GM12864 (cell line): Measurements from ENCODE around the gene SLX1A.

Experiments
- DNase-seq: peaks from one replicate; pipeline ENCODE4 v3.0.0-alpha.2; 2011; ENCODE audit warnings: low read depth
- H3K4me3 ChIP-seq: 2 replicates; pipeline ENCODE4 v1.5.1; 2011; ENCODE audit warnings: mild to moderate bottlenecking, low read depth, low read length, control low read depth
- TF ChIP-seq, protein P1 (sequence below): IDR thresholded peaks from 2 replicates; pipeline ENCODE4 v1.5.1; 2011; ENCODE audit warnings: low read depth, mild to moderate bottlenecking, moderate library complexity, low read length, control low read depth, inconsistent platforms; ENCODE audit errors: missing control alignments

SLX1A gene

DNA sequence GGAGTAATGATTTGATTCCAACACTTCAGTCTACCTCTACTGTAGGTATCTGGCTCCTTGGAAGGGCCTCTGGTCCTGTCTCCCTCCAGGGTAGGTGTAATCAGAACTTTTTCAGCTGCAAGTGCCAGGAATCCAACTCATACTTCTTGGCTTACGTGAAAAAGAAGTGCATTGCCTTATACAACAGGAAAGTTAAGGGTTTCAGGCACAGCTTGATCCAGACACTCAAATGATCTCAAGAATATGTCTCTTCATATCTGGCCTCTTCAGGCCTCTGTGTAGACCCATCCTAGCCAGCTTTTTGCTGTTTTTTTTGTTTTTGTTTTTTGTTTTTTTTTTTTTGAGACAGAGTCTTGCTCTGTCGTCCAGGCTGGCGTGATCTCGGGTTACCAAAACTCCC is 14.5 kb upstream of the SLX1A start:
- DNase-seq, result no peak
- H3K4me3 ChIP-seq, result no peak overlapping the region
- TF ChIP-seq, protein P1, sequence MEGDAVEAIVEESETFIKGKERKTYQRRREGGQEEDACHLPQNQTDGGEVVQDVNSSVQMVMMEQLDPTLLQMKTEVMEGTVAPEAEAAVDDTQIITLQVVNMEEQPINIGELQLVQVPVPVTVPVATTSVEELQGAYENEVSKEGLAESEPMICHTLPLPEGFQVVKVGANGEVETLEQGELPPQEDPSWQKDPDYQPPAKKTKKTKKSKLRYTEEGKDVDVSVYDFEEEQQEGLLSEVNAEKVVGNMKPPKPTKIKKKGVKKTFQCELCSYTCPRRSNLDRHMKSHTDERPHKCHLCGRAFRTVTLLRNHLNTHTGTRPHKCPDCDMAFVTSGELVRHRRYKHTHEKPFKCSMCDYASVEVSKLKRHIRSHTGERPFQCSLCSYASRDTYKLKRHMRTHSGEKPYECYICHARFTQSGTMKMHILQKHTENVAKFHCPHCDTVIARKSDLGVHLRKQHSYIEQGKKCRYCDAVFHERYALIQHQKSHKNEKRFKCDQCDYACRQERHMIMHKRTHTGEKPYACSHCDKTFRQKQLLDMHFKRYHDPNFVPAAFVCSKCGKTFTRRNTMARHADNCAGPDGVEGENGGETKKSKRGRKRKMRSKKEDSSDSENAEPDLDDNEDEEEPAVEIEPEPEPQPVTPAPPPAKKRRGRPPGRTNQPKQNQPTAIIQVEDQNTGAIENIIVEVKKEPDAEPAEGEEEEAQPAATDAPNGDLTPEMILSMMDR, result no peak

DNA sequence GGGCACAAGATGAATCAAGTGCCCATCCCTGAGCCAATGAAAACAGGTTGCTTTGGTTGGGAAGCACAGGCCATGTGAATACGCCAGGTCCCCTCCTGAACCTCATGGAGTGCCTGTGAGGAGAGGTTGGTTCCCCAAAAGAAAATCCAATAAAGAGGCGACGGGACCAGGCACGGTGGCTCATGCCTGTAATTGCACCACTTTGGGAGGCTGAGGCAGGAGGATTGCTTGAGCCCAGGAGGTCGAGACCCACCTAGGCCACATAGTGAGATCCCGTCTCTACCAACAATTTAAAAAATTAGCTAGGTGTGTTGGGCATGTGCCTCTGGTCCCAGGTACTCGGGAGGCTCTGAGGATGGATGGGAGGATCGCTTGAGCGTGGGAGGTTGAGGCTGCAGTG is 13.7 kb upstream of the SLX1A start:
- no peak for DNase-seq
- no peak overlapping the region for H3K4me3 ChIP-seq
- TF ChIP-seq, protein P1, result no peak

DNA sequence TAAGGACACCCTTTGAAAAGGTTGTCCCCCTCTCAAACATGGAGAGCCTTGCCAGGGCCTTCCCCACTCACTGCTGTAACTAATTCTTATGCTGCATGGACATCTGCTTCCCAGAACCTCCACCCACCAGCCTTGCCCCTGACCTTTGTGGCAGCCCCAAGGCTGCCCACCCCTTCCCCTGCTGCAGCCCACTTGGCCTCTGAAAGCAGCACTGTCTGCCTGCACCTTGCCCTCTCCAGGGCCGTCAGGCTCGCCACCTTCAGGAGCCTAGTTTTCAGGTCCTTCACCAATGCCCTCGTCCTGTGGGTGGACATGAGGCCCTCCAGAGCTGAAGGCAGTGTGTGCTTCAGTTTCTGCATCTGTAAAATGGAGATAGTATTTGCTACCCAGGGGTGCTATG is 12.9 kb upstream of the SLX1A start:
- TF ChIP-seq, protein P1, result no peak
- DNase-seq, result no peak
- no peak overlapping the region for H3K4me3 ChIP-seq

DNA sequence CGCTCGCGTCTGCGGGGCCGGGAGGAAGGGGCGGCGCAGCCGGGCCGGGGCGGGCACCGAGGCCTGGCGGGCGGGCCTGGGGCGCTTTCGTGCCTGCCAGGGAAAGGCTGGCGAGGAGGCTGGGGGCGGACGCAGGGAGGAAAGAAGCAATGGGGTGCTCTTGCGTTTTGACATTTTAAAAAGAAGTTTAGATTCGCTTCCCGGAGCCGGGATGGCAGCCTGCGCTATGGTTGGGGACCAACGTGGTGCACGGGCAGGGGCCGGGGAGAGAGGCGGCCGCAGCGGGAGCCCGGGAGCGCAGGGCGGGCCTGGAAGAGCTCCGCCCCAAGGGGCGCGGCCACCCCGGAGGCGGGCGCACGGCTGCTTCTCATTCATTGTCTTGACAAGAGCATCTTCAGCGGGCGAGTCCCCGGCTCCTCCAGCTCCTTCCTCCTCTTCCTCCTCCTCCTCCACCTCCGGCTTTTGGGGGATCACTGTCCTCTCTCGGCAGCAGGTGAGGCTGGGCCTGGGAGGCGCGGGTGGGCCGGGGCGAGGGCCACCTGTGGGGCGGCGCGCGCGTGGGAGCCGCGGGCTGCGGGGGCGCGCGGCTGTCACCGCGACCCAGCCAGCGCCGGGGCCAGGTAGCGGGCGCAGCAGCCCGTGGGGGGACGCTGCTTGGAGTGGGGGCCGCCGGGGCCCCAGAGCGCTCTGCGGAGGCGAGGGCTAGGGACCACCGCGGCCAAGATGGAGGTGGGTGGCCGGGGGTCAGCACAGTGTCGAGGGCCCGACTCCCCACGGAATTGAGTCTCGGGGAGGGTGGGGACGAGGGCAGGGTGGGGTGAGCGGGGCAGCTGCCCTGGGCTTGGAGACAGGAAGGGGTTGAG is 10.2 kb upstream of the SLX1A start, which contains the start of gene CORO1A:
TSS of gene CORO1A (plus strand) at position 370 of the 863 bp plus-strand sequence. CDS start 1,608 bp downstream, outside the sequence.
- H3K4me3 ChIP-seq, result peak within 1 kb of the TSS; percentile 90
- TF ChIP-seq, protein P1, result no peak
- DNase-seq, result no peak

DNA sequence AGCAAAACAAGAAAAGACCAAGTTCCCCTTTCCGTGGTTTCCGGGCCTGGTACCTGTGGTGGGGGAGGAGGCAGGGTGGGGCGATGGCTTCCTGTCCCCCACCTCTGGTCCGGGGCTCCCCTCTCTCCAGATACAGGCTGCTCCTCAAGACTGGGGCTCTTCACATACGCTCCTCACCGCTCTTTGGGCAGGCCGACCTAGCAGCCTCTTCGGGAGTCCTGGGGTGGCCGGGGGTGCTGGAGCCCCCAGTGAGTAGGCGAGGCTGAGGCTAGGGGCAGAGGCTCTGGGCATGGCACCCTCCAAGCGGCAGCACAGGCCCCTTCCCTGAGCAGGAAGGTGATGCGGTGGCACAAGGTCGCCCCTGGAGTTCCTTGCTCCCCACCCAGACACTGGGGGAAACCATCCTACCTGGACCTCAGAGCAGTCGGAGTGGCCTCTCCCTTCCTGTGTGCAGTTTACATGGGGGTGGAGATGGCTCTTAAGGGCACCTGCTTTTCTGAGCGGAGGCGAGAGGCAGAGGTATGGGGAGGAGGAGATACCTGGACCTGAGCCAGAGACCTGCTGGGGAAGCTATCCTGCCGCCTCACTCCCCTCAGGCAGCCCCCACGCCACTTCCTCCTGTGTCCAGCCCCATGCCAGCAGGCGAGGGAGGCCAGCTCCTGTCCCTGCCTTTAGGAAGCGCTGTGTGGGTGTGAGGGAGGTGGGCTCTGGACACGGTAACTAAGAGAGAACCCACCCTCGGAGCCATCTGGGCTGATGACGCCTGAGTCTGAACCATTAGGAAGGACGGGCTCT is 9.4 kb upstream of the SLX1A start:
- H3K4me3 ChIP-seq, result peak overlapping the region; percentile 90
- no peak for DNase-seq
- TF ChIP-seq, protein P1, result no peak

DNA sequence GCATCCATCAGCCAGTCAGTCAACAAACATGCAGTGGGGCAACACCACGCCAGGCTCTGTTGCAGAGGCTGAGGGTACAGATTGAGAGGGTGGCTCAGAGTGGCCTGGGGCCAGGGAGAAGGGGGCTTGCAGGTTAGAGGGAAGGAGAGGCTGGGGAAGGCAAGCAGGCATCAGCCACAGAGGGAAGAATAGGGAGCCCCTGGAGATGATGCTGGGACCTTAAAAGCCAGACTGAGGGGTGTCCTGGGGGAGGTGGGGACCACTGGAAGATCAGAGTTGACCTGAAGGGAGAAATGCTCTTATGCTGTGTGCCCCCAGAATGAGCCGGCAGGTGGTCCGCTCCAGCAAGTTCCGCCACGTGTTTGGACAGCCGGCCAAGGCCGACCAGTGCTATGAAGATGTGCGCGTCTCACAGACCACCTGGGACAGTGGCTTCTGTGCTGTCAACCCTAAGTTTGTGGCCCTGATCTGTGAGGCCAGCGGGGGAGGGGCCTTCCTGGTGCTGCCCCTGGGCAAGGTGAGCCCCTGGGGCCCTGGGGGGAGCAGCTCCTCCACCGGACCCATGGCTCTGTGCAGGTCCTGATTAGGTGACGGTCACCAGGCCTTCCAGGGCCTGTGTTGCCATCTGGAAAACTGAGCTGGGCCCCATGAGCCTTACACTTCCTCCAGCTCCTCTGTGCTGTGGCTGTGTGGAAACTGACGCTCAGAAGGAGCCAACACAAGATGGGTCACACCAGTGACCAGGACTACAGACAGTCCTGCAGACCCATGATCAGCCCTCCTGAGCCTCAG is 8.6 kb upstream of the SLX1A start:
- TF ChIP-seq, protein P1, result no peak
- peak overlapping the region; percentile 90 for H3K4me3 ChIP-seq
- no peak for DNase-seq
